NCI-H128 (cell line): ENCODE data around the gene WNT3A.

Source experiments
- DNase-seq: peaks from one replicate; lab custom pipeline; 2025; ENCODE audit not compliant: unreplicated experiment; lab: John Stamatoyannopoulos, UW

Gene WNT3A

DNA sequence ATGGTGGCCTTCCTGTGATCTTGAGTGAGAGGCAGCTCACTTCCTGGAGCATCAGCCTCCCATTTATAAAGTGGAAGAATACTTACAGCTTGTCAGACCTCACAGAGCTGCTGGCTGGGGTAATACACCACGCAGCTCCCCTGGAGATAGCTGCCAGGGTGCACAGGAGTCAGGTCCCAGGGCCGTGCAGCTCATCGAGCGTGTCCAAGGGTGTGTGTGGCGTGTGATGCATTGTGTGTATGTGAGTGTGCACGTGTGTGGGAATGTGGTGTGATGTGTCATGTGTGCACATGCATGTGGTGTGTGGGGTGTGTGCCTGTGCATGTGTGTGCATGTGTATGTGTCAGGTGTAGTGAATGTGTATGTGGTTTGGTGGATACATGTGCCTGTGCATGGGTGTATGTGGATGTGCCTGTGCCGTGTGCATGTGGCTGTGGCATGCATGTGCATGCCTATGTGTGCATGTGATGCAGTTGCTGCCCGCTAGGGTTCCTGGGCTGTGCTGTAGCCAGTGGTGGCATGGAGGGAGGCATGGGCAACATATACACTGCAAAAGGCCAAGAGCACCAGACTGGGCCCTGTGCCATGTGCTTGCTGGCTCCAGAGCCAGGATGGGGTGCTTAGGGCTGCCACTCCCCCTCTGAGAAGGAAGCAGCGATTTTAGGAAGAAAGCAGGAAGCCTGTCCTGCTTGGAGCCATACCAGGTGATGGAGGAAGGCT lies 24.6 kb downstream of the WNT3A start:
- no peak for DNase-seq

- DNase-seq: no peak
These were observed 25.2 kb downstream of the WNT3A start for GRCh38 chr1:228032041-228032440.

DNA sequence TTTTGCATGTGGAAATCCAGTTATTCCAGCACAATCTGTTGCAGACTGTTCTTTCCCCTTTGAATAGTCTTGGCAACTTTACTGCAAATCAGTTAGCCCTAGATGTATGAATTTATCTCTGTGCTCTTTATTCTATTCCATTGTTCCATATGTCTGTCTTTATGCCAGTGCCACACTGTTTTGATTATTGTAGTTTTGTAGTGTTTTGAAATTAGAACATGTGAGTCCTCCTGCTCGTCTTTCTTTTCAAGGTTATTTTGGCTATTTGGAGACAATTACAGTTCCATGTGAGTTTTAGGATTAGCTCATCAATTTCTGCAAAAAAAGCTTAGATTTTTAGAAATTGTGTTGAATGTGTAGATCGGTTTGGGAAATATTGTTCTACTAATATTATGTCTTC lies 26.6 kb downstream of the WNT3A start:
- DNase-seq: no peak

GRCh38 chr1:228034954-228035837 lies 28.4 kb downstream of the WNT3A start:
- DNase-seq: no peak

GRCh38 chr1:228035844-228036243 lies 29.0 kb downstream of the WNT3A start:
- DNase-seq: no peak

GRCh38 chr1:228036701-228037231 lies 30.0 kb downstream of the WNT3A start:
- no peak for DNase-seq

DNA sequence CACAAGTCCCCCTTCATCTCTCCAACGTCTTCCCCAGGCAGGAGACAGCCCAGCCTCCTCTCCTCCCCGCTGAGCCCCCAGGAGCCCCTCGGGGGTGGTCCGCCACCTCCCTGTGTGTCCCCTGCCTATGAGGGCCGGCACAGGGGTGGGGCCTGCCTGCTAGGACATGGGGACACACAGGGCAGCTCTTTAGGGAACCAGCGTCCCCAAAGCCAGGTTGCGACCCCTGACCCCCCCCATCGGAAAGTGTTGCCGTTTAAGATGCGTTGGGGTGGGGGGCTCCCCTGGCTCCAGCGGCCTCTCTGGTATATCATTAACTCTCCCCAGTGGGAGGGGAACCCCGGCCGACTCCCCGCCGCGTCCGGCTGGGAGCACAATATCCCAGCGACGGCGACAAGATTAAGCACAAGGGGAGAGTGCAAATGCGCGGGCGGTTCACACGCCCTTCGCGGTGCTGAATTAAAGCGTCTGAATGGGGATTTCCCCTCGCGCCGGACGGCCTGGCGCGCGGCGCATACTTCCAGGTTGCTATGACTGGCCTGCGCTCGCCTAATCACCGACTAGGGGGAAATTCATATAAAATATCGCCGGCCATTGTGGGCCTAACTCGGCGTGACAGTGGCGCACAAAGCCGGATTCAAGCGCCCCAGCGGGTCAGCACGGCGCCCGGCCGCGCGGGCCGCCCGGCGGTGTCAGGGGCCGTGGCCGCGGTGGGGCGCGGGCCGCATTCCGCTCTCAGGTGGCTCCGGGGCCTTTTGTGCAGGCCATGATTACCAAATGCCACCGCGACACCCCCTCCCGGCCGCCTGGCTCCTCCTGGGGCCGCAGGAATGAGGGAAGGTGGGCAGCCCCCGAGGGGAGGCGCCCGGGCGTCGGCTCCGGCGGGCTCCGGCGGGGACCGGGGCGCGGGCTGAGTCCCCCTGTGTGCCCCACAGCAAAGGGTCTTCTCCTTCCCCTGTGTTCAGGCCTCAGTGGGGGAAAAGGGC lies 30.9 kb downstream of the WNT3A start:
- DNase-seq: no peak

- no peak for DNase-seq
These were observed 31.7 kb downstream of the WNT3A start for GRCh38 chr1:228038387-228039005.

- no peak for DNase-seq
These were observed 32.5 kb downstream of the WNT3A start for GRCh38 chr1:228039006-228039903.

GRCh38 chr1:228039986-228040385 lies 33.2 kb downstream of the WNT3A start:
- DNase-seq: no peak

GRCh38 chr1:228041316-228041715 lies 34.5 kb downstream of the WNT3A start:
- no peak for DNase-seq

DNA sequence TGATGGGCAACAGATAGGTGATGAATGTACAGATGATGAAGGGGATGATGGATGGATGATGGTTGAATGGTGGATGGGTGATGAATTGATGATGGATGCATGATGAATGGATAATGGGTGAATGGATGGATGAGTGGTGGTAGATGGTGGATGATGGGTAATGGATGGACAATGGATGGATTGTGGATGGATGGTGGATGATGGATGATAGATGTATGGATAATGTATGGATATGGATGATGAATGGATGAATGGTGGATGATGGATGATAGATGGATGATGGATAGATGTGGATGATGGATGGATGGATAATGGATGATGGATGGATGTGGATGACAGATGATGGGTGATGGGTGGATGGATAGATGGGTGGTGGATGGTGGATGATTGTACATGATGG lies 35.7 kb downstream of the WNT3A start:
- no peak for DNase-seq

DNA sequence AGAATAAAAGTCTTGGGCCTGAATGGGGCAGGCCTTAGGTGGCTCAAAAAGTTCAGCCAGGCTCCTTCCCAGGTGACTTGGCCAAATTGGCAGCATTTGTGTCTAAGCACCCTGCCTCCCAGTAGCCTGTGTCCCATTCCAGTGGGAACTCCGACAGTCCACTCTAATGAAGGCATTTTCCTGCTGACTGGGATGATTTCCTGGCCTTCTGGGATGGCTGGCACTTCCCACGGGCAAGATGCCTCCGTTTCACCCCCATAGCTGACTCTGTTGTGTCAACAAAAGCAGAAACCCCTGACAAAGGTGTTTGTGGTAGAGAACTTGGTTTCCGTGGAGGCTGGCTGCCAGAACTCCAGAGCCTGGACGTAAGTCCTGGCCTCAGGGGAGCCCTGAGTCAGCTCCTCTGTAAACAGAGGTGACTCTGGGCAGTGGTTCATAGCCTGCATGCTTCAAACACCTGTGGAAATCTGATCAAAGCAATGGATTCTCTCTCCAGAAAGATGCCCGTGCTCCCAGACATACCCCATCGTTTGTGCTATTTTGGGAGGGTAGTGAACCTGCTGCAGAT lies 36.6 kb downstream of the WNT3A start:
- DNase-seq: no peak

DNA sequence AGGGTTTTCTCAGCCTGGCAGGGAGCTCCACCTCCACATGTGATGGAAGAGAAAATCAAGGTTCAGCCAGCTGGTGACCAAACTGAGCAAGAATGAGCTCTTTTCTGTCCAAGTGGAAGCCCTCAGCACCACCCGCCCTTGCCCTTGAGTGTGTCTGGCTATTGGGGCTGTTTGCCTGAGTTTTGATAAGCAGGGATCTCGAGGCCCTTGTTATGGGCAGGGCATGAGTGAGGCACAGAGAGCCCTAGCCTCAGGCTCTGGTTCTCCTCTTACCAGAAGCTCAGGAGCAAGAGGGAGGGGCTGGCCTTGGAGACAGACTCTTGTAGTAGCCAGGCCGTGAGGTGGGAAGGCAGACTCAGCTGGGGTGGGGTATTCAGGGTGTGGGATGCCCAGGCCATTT lies 38.2 kb downstream of the WNT3A start:
- no peak for DNase-seq

GRCh38 chr1:228045405-228045804 lies 38.6 kb downstream of the WNT3A start:
- no peak for DNase-seq

GRCh38 chr1:228045871-228046270 lies 39.1 kb downstream of the WNT3A start:
- DNase-seq: no peak

- no peak for DNase-seq
These were observed 39.8 kb downstream of the WNT3A start for GRCh38 chr1:228046421-228047182.

DNA sequence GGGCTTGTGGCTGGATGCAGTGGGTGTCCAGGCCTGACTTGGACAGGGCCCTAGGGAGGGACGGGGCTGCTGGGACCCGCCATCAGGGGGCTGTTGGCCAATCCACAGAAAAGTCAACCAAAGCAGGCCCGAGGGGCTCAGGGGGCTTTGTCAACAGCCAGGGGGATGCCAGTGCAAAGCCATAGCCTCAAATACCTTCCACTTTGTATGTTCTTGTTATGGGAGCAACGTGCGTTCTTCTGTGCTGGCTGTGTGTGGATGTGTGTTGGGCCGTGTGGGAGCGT lies 40.3 kb downstream of the WNT3A start:
- no peak for DNase-seq

- DNase-seq: no peak
These were observed 41.3 kb downstream of the WNT3A start for GRCh38 chr1:228048120-228048519.
